Measurements from ENCODE around the gene EGFR. TPM values are rescaled to one million over a fixed set of nuclear protein-coding genes. Genes with fewer than 3 reads are reported as not detected.
"Not testable (repeated sequence)": the region's sequence is repeated elsewhere in the genome, so short reads cannot be mapped to it uniquely, and the experiment has no call there.

Gene EGFR
- total RNA-seq, 1 donor from 2014 or later = 12.8 TPM

DNA sequence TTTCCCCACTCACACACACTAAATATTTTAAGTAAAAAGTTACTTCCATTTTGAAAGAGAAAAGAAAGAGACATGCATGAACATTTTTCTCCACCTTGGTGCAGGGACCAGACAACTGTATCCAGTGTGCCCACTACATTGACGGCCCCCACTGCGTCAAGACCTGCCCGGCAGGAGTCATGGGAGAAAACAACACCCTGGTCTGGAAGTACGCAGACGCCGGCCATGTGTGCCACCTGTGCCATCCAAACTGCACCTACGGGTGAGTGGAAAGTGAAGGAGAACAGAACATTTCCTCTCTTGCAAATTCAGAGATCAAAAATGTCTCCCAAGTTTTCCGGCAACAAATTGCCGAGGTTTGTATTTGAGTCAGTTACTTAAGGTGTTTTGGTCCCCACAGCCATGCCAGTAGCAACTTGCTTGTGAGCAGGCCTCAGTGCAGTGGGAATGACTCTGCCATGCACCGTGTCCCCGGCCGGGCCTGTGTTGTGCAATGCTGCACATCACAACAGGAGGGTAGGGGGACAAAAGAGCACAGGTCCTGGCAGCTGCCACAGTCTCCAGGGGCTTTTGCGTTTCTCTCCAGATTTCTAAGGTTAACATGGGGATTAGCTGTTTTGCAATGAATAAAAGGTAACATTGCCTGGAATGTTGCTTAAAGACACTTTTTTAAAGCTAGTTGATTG, 146.5 kb downstream of the EGFR start:
- no peaks in the 10 kb centered on the region for H3K36me3 Mint-ChIP-seq (ENCODE audit: unreplicated experiment)
- no peaks in the 10 kb centered on the region for H3K4me1 Mint-ChIP-seq (ENCODE audit: low read depth, unreplicated experiment)
- no peak overlapping the region for H3K4me3 Mint-ChIP-seq (ENCODE audit: unreplicated experiment)

DNA sequence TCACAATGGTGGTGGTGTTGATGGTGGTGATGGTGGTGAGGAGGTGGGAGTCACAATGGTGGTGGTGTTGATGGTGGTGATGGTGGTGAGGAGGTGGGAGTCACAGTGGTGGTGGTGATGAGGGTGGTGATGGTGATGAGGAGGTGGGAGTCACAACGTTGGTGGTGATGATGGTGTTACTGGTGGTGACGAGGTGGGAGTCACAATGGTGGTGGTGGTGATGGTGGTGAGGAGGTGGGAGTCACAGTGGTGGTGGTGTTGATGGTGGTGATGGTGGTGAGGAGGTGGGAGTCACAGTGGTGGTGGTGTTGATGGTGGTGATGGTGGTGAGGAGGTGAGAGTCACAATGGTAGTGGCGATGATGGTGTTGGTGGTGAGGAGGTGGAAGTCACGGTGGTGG, 148.5 kb downstream of the EGFR start:
- H3K27ac Mint-ChIP-seq (ENCODE audit: unreplicated experiment); DNase-seq; H3K27me3 Mint-ChIP-seq (ENCODE audit: unreplicated experiment); H3K9me3 Mint-ChIP-seq (ENCODE audit: unreplicated experiment); H3K4me1 Mint-ChIP-seq (ENCODE audit: low read depth, unreplicated experiment); H3K4me3 Mint-ChIP-seq (ENCODE audit: unreplicated experiment): not testable (repeated sequence)
- peaks cover 10% of the 10 kb centered on the region for H3K36me3 Mint-ChIP-seq (ENCODE audit: unreplicated experiment)

More for the DNA sequence above, 146.5 kb downstream of the EGFR start:
- H3K27me3 Mint-ChIP-seq (ENCODE audit: unreplicated experiment) = peaks cover 6% of the 10 kb centered on the region
- no peak overlapping the region for H3K27ac Mint-ChIP-seq (ENCODE audit: unreplicated experiment)
- H3K9me3 Mint-ChIP-seq (ENCODE audit: unreplicated experiment) = peaks cover 2% of the 10 kb centered on the region
- DNase-seq = no peak
- TF ChIP-seq, protein P1, sequence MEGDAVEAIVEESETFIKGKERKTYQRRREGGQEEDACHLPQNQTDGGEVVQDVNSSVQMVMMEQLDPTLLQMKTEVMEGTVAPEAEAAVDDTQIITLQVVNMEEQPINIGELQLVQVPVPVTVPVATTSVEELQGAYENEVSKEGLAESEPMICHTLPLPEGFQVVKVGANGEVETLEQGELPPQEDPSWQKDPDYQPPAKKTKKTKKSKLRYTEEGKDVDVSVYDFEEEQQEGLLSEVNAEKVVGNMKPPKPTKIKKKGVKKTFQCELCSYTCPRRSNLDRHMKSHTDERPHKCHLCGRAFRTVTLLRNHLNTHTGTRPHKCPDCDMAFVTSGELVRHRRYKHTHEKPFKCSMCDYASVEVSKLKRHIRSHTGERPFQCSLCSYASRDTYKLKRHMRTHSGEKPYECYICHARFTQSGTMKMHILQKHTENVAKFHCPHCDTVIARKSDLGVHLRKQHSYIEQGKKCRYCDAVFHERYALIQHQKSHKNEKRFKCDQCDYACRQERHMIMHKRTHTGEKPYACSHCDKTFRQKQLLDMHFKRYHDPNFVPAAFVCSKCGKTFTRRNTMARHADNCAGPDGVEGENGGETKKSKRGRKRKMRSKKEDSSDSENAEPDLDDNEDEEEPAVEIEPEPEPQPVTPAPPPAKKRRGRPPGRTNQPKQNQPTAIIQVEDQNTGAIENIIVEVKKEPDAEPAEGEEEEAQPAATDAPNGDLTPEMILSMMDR (IDR thresholded peaks at IDR 0.05; ENCODE audit: partially characterized antibody, unreplicated experiment) = no peak

DNA sequence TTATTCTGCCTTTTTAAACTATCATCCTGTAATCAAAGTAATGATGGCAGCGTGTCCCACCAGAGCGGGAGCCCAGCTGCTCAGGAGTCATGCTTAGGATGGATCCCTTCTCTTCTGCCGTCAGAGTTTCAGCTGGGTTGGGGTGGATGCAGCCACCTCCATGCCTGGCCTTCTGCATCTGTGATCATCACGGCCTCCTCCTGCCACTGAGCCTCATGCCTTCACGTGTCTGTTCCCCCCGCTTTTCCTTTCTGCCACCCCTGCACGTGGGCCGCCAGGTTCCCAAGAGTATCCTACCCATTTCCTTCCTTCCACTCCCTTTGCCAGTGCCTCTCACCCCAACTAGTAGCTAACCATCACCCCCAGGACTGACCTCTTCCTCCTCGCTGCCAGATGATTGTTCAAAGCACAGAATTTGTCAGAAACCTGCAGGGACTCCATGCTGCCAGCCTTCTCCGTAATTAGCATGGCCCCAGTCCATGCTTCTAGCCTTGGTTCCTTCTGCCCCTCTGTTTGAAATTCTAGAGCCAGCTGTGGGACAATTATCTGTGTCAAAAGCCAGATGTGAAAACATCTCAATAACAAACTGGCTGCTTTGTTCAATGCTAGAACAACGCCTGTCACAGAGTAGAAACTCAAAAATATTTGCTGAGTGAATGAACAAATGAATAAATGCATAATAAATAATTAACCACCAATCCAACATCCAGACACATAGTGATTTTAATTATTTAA, 151.7 kb downstream of the EGFR start:
- Mint-ChIP-seq H3K4me1 (ENCODE audit: low read depth, unreplicated experiment) (no peaks in the 10 kb centered on the region), H3K27ac (ENCODE audit: unreplicated experiment) (no peak overlapping the region), H3K36me3 (ENCODE audit: unreplicated experiment) (peaks cover 12% of the 10 kb centered on the region), H3K9me3 (ENCODE audit: unreplicated experiment) (peaks cover 2% of the 10 kb centered on the region), H3K27me3 (ENCODE audit: unreplicated experiment) (peaks cover 6% of the 10 kb centered on the region), H3K4me3 (ENCODE audit: unreplicated experiment) (no peak overlapping the region)
- DNase-seq = no peak
- TF ChIP-seq, protein P1 (IDR thresholded peaks at IDR 0.05; ENCODE audit: partially characterized antibody, unreplicated experiment) = no peak

DNA sequence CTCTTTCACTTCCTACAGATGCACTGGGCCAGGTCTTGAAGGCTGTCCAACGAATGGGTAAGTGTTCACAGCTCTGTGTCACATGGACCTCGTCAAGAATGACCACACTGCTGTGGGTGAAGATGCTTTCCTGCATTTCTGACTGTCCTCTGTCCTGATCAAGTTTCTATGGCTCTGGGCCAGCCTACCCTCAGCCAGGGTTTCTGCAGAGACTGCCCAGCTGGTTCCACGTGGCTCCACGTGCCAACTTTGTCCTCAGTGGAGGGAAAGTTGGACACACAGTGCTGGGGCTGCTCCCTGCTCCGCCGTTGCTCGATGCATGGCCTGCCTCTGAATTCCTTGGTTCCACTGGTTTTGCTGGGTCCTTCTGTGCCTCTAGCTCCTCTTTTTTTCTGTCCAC, 152.3 kb downstream of the EGFR start:
- no peak overlapping the region for H3K27ac Mint-ChIP-seq (ENCODE audit: unreplicated experiment)
- H3K4me3 Mint-ChIP-seq (ENCODE audit: unreplicated experiment) = no peak overlapping the region
- TF ChIP-seq, protein P1 (IDR thresholded peaks at IDR 0.05; ENCODE audit: partially characterized antibody, unreplicated experiment) = no peak
- H3K4me1 Mint-ChIP-seq (ENCODE audit: low read depth, unreplicated experiment) = no peaks in the 10 kb centered on the region
- DNase-seq = no peak
- peaks cover 2% of the 10 kb centered on the region for H3K9me3 Mint-ChIP-seq (ENCODE audit: unreplicated experiment)
- H3K36me3 Mint-ChIP-seq (ENCODE audit: unreplicated experiment) = peaks cover 12% of the 10 kb centered on the region
- H3K27me3 Mint-ChIP-seq (ENCODE audit: unreplicated experiment) = peaks cover 6% of the 10 kb centered on the region

DNA sequence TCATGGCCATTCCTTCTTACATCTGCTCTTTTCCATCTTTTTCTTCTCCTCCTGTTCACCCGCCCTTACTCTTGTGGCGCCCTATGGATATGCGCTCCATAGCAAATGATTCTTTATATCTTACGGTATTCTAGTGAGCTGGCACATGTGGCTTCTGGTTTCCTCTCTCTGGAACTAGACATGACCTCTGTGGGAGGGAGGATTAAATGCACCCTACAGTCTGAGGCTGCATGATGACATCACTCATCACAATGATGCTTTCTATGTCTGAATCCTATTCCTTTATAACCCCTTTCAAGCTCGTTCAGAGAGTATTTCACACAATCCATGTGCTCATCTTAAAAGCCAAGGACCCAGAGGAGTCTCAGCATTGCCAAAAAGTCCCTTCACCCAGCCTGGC, 153.3 kb downstream of the EGFR start:
- Mint-ChIP-seq H3K4me3 (ENCODE audit: unreplicated experiment) (no peak overlapping the region), H3K4me1 (ENCODE audit: low read depth, unreplicated experiment) (peaks cover 2% of the 10 kb centered on the region), H3K27ac (ENCODE audit: unreplicated experiment) (no peak overlapping the region), H3K9me3 (ENCODE audit: unreplicated experiment) (no peaks in the 10 kb centered on the region), H3K36me3 (ENCODE audit: unreplicated experiment) (peaks cover 12% of the 10 kb centered on the region), H3K27me3 (ENCODE audit: unreplicated experiment) (peaks cover 3% of the 10 kb centered on the region)
- DNase-seq = no peak
- TF ChIP-seq, protein P1 (IDR thresholded peaks at IDR 0.05; ENCODE audit: partially characterized antibody, unreplicated experiment) = no peak
